ENCODE results near the gene SLC25A19.

GRCh38 chr17:75288359-75288758, 874 bp downstream of the SLC25A19 start:
- no peak for TF ChIP-seq CTCF (IDR thresholded peaks at IDR 0.05; ENCODE audit: control extremely low read depth in 1 of 3, insufficient read depth in 1 of 3, low read depth in 1 of 3, low read length in 3 of 3)
- no peak for TF ChIP-seq CEBPB (IDR thresholded peaks at IDR 0.05; ENCODE audit: low read depth, low read length)
